GM12865 (cell line): ENCODE results near the gene VMP1.
"Not testable (repeated sequence)": the region's sequence is repeated elsewhere in the genome, so short reads cannot be mapped to it uniquely, and the experiment has no call there.

ENCODE experiments used
- DNase-seq: peaks from one replicate; pipeline ENCODE4 v3.0.0; 2010; ENCODE audit warnings: low read depth
- H3K4me3 ChIP-seq: 2 replicates; pipeline ENCODE4 v1.5.1; 2011; ENCODE audit warnings: mild to moderate bottlenecking, low read depth, low read length, control low read depth
- CTCF ChIP-seq: IDR thresholded peaks from 2 replicates; pipeline ENCODE4 v1.5.1; 2011; ENCODE audit warnings: low read length, control low read depth, low read depth, inconsistent platforms; ENCODE audit not compliant: insufficient read depth; ENCODE audit errors: missing control alignments

Gene VMP1

GRCh38 chr17:59791603-59792457 lies 84.4 kb downstream of the VMP1 start:
- no peak overlapping the region for H3K4me3 ChIP-seq
- no peak for DNase-seq
- no peak for TF ChIP-seq CTCF

GRCh38 chr17:59792458-59792823 lies 85.0 kb downstream of the VMP1 start:
- not testable (repeated sequence) for H3K4me3 ChIP-seq, DNase-seq

GRCh38 chr17:59793205-59793604 lies 85.8 kb downstream of the VMP1 start:
- no peak overlapping the region for H3K4me3 ChIP-seq
- DNase-seq = no peak
- no peak for TF ChIP-seq CTCF

- no peak for DNase-seq
- TF ChIP-seq CTCF = no peak
- no peak overlapping the region for H3K4me3 ChIP-seq
Measured at GRCh38 chr17:59796138-59796537, 88.7 kb downstream of the VMP1 start.

GRCh38 chr17:59796785-59797205 lies 89.3 kb downstream of the VMP1 start:
- no peak for DNase-seq
- TF ChIP-seq CTCF = no peak

GRCh38 chr17:59798111-59798510 lies 90.7 kb downstream of the VMP1 start:
- H3K4me3 ChIP-seq = no peak overlapping the region
- TF ChIP-seq CTCF = no peak
- no peak for DNase-seq

More at GRCh38 chr17:59796785-59797205, 89.3 kb downstream of the VMP1 start:
- no peak overlapping the region for H3K4me3 ChIP-seq

GRCh38 chr17:59800530-59800942 lies 93.1 kb downstream of the VMP1 start:
- no peak for DNase-seq
- H3K4me3 ChIP-seq = no peak overlapping the region
- TF ChIP-seq CTCF = no peak
